ENCODE results near the gene ABI2.
"Not testable (repeated sequence)": the region's sequence is repeated elsewhere in the genome, so short reads cannot be mapped to it uniquely, and the experiment has no call there.

Gene ABI2

DNA sequence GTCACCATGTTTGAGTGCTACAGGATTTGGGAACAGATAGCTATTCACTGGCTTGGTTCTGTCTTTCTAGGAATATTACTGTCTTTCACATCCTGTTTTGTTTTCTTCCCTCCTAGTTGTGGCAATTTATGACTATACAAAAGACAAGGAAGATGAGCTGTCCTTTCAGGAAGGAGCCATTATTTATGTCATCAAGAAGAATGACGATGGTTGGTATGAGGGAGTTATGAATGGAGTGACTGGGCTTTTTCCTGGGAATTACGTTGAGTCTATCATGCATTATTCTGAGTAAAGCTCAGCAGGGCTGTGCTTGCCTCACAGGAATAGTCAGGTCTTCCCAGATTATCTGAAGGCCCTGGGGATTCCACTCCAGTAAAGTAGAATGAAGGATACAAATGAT, 98.9 kb downstream of the ABI2 start:
- no peak for DNase-seq (ENCODE audit: low read depth in 2 of 3, low spot score in 2 of 3)

GRCh38 chr2:203429643-203430042, 101.4 kb downstream of the ABI2 start:
- DNase-seq (ENCODE audit: low read depth in 2 of 3, low spot score in 2 of 3), result not testable (repeated sequence)

GRCh38 chr2:203431391-203432185, 103.4 kb downstream of the ABI2 start:
- DNase-seq (ENCODE audit: low read depth in 2 of 3, low spot score in 2 of 3), result no peak

DNA sequence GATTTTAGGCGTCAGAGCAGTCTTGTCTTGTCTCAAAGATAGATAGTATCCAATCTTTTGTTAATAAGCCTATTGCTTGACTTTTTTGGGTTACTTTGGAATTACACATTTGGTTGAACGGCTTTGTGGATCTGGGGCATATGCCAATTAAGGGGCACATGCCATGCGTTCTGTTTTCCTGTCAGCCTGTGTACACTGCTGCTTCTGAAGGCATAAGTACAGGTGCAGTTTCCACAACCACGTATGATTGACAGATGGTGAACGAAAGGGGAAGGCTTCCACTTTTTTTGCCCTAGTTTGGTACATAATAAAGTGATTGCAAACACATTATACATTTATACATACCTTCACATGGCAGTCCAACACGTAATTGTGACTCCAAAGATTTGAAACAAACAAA, 104.6 kb downstream of the ABI2 start:
- no peak for DNase-seq (ENCODE audit: low read depth in 2 of 3, low spot score in 2 of 3)

- no peak for DNase-seq (ENCODE audit: low read depth in 2 of 3, low spot score in 2 of 3)
These were observed 108.3 kb downstream of the ABI2 start for GRCh38 chr2:203436496-203436895.

GRCh38 chr2:203437511-203437910, 109.3 kb downstream of the ABI2 start:
- no peak for DNase-seq (ENCODE audit: low read depth in 2 of 3, low spot score in 2 of 3)

- DNase-seq (ENCODE audit: low read depth in 2 of 3, low spot score in 2 of 3), result no peak
These were observed 110.3 kb downstream of the ABI2 start for GRCh38 chr2:203438528-203438927.

- DNase-seq (ENCODE audit: low read depth in 2 of 3, low spot score in 2 of 3), result no peak
These were observed 112.5 kb downstream of the ABI2 start for GRCh38 chr2:203440671-203441070.

- DNase-seq (ENCODE audit: low read depth in 2 of 3, low spot score in 2 of 3), result no peak
These were observed 113.3 kb downstream of the ABI2 start for GRCh38 chr2:203441463-203441862.

DNA sequence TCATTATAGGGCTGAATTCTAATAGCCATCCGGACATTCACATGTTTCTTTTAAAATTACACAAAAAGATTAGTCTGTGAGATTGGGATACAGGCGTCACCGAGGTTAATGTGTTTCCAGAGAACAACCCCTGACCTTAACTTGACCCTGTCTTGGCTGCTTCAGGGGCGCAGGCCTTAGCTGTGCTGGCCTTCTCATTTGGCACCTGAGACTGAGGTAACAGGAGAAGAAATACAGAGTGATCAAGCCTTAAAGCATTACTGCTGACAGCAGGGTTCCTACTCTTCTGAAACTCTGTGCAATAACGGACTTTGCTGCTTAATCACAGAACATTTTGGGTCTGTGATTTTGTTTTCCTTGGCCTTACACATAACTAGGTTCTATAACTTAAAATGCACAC, 114.3 kb downstream of the ABI2 start:
- DNase-seq (ENCODE audit: low read depth in 2 of 3, low spot score in 2 of 3), result no peak

DNA sequence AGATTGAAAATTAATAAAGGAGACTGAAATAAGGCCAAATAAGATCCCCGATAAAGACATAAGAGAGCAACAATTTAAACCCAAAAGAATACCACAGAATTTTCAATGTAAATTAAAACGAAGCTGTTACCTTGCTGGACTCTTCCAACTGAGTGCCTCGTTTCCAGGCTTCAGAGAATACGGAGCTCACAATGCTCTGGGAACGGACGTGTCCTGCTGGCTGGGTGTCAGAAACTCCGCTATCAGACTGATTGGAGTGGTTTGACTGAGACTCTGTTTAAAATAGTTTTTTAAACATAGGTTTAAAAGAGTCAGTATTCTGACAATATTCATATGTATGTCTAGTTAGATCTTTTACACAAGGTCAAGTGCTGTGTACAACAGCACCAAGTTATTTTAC, 116.5 kb downstream of the ABI2 start:
- no peak for DNase-seq (ENCODE audit: low read depth in 2 of 3, low spot score in 2 of 3)

GRCh38 chr2:203446071-203446481, 117.9 kb downstream of the ABI2 start:
- no peak for DNase-seq (ENCODE audit: low read depth in 2 of 3, low spot score in 2 of 3)

- DNase-seq (ENCODE audit: low read depth in 2 of 3, low spot score in 2 of 3), result no peak
These were observed 118.6 kb downstream of the ABI2 start for GRCh38 chr2:203446780-203447179.

GRCh38 chr2:203450561-203450960, 122.4 kb downstream of the ABI2 start:
- DNase-seq (ENCODE audit: low read depth in 2 of 3, low spot score in 2 of 3), result no peak

DNA sequence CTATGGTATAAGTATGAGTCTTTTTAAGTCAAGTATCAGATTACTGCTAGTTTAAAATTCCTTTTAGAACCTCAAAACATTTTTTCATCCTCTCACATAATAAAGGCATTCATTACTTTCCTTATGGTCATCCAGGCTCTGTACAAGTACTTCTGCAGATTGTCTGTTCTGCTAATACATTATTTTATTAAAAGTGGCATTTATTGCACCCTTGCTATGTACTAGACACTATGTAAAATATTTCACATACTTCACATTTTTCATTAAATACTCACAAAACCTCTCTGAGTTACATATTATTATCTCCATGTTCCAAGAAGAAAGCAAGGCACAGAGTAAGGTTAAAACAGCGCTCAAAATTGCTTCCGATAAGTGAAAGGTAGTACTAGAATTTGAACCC, 122.8 kb downstream of the ABI2 start:
- no peak for DNase-seq (ENCODE audit: low read depth in 2 of 3, low spot score in 2 of 3)

GRCh38 chr2:203451689-203452088, 123.5 kb downstream of the ABI2 start:
- DNase-seq (ENCODE audit: low read depth in 2 of 3, low spot score in 2 of 3), result no peak

DNA sequence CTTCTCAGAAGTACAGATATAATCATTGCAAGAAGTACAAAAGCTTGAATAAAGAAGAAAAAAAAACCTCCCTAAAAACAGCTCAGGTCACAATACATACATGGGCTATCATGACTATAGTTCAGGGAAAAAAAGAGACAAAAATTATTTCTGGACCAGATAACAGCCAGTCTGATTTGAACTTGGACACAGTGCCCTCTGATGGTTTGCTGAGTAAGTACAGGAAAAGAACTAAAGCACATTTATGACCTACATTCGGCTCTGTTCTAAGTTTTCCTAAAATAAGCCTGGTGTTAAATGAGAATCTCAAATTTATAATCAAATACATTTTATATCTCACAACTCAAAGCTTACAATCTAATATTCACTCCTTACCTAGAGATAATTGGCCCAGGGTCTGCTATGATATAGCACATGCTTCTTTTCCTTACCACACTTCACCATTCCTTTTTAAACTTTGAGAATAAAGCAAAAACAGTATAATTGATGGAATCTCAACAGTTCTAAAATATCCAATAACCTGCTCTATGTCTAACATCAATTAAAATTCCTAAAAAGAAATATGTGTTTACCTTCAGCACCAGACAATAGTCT, 125.8 kb downstream of the ABI2 start:
- no peak for DNase-seq (ENCODE audit: low read depth in 2 of 3, low spot score in 2 of 3)

GRCh38 chr2:203455209-203455608, 127.0 kb downstream of the ABI2 start:
- no peak for DNase-seq (ENCODE audit: low read depth in 2 of 3, low spot score in 2 of 3)

GRCh38 chr2:203461746-203462145, 133.6 kb downstream of the ABI2 start:
- no peak for DNase-seq (ENCODE audit: low read depth in 2 of 3, low spot score in 2 of 3)

DNA sequence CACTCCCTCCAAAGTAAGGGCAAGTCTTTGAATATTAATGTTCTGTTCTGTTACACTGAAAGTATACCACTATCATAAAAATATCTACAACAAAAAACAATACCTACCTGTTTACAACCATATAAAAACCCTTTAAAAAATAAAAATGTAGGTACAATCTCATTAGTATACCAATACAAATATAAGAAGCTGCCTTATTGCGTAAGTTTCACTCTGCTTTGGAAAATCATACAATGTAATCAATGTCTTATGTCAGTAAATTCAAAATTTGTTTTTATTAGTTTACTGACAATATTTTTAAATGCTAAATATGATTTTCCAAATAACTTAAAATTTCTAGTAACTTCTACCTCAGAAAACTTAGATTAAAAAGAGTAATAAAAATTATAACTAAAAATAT, 134.1 kb downstream of the ABI2 start:
- no peak for DNase-seq (ENCODE audit: low read depth in 2 of 3, low spot score in 2 of 3)

DNA sequence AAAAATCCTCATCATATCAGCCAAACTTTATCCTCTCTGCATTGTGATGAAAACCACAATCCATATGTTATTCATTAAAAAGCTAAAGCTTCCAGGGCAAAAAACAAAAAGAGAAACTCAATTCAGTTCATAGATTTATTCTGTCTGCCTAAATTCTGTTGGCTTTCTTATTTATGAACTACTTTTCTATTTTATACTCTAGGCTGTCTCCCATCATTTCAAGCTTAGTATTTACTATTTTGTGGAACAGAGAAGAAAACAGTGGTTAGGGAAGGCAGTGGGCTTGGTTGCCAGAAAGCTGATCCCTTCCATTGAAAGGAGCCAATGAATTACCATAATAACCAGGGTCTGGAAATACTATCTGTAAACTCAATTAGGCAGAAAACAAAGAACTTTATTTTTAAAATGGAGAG, 135.1 kb downstream of the ABI2 start:
- no peak for DNase-seq (ENCODE audit: low read depth in 2 of 3, low spot score in 2 of 3)

DNA sequence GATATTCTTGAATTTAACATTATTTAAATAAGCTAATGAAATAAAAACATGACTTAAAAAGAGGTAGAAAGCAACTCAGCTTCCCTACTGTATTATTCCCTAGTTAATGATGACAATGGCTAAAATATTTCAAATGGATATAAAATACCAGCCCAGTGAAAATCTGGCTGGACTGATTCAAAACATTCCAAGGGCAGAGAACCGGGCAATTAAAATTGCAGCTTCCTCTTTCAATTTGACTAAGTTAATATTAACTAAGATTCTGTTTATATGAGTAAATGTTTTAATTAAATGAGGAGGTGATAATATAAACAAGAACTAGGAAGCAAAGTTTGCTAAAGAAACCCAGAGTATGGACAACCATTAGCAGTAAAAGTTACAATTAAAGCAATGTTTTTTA, 141.4 kb downstream of the ABI2 start:
- DNase-seq (ENCODE audit: low read depth in 2 of 3, low spot score in 2 of 3), result no peak

DNA sequence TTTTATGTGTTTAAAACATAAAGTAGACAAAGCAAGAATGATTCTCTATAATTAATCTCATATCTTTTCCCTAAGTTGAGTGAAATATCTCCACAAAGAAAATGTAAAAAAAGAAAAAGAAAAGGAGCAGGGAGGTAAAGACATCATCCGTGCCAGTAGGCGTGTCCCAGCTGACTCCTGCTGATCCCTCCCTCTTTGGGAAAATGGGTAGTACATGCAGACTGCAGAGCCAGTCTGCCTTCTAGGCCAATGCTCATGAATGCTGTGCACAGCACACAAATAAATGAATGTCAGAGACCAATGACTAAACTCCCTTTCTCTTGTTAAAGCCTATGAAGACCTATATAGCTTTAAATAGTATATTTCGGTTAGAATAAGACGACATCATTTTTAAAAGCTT, 142.2 kb downstream of the ABI2 start:
- DNase-seq (ENCODE audit: low read depth in 2 of 3, low spot score in 2 of 3), result no peak
